Mucosa of rectum (tissue), 2 donors: ENCODE data around the gene FGF22.

Experiments used
- H3K27ac ChIP-seq, 2 donors: one replicate each; pipeline ENCODE4 v1.7.0; 2013; ENCODE audit warnings: inconsistent platforms in 2 of 2, low read depth in 2 of 2, low read length in 2 of 2
- H3K27me3 ChIP-seq, 2 donors: one replicate each; pipeline ENCODE4 v1.7.0; 2013; ENCODE audit warnings: low read length in 2 of 2; ENCODE audit not compliant: control insufficient read depth in 2 of 2, insufficient read depth in 2 of 2
- H3K36me3 ChIP-seq, 2 donors: one replicate each; pipeline ENCODE4 v1.7.0; 2013; ENCODE audit warnings: low read length in 2 of 2; ENCODE audit not compliant: control insufficient read depth in 2 of 2, insufficient read depth in 2 of 2
- H3K4me1 ChIP-seq, 2 donors: one replicate each; pipeline ENCODE4 v1.7.0; 2013; ENCODE audit warnings: low read length in 2 of 2, mild to moderate bottlenecking in 1 of 2; ENCODE audit not compliant: control insufficient read depth in 2 of 2, insufficient read depth in 2 of 2
- H3K4me3 ChIP-seq, 2 donors: one replicate each; pipeline ENCODE4 v1.7.0; 2013; ENCODE audit warnings: low read length in 2 of 2
- H3K9ac ChIP-seq, 2 donors: one replicate each; pipeline ENCODE4 v1.7.0; 2013; ENCODE audit warnings: low read length in 2 of 2, low read depth in 1 of 2, mild to moderate bottlenecking in 1 of 2
- H3K9me3 ChIP-seq, 2 donors: one replicate each; pipeline ENCODE4 v1.7.0; 2013; ENCODE audit warnings: low read length in 2 of 2; ENCODE audit not compliant: control insufficient read depth in 2 of 2
- donor health status: healthy.
- donor health status: Normal muscosa, but diverticular disease.

FGF22 gene

DNA sequence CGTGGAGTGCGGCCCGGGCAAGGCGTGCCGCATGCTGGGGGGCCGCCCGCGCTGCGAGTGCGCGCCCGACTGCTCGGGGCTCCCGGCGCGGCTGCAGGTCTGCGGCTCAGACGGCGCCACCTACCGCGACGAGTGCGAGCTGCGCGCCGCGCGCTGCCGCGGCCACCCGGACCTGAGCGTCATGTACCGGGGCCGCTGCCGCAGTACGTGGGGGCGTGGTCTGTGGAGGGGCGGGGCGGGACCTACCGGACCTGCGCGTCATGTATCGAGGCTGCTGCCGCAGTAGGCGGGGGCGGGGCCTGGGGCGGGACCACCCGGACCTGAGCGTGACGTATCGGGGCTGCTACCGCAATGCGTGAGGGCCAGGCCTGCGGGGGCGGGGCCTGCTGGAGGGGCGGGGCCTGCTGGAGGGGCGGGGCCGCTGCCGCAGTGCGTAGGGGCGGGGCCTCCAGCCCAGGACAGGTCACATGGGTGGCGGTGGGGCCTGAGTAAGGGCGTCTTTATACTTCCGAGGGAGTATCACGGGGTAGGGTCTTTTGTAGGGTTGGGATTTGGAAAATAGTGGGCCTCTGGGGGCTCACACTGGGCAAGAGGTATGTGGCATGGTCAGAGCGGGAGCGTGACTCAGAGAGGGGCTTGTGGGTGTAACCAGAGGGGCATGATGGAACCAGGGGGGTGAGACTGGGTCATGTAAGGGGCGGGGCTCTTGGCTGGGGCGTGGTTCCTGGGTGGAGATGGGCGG lies 40.8 kb downstream of the FGF22 start:
- Histone ChIP-seq H3K9ac (peak overlapping the region; percentile 65 to 78), H3K27ac (peak overlapping the region; percentile 87 to 88), H3K4me3 (peak overlapping the region; percentile 66 to 71), H3K36me3 (no peaks in the 10 kb centered on the region), H3K4me1 (peaks cover 10 to 12% of the 10 kb centered on the region in 2 donors), H3K27me3 (peaks cover 3 to 8% of the 10 kb centered on the region in 2 donors), H3K9me3 (no peaks in the 10 kb centered on the region)

DNA sequence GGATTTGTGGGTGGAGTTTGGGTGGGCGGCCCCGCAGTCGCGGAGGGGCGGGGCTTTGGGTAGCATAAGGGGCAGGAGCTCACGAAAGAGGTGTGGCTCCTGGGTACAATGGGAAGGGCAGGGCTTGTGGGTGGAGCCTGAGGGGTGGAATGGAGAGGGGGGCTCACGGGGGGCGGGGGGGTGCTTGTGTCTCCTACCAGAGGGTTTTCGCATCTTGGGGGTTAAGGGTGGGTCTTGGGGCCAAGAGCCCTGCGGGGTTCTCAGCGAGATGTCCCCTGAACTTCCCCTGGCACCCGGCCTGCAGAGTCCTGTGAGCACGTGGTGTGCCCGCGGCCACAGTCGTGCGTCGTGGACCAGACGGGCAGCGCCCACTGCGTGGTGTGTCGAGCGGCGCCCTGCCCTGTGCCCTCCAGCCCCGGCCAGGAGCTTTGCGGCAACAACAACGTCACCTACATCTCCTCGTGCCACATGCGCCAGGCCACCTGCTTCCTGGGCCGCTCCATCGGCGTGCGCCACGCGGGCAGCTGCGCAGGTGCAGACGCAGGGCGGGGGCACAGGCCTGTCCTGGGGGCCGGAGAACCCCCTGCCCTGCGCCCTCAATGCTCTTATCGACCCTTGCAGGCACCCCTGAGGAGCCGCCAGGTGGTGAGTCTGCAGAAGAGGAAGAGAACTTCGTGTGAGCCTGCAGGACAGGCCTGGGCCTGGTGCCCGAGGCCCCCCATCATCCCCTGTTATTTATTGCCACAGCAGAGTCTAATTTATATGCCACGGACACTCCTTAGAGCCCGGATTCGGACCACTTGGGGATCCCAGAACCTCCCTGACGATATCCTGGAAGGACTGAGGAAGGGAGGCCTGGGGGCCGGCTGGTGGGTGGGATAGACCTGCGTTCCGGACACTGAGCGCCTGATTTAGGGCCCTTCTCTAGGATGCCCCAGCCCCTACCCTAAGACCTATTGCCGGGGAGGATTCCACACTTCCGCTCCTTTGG lies 41.6 kb downstream of the FGF22 start:
- H3K27ac ChIP-seq = peak overlapping the region; percentile 83 to 88
- H3K4me1 ChIP-seq = peaks cover 5 to 7% of the 10 kb centered on the region in 2 donors
- H3K9me3 ChIP-seq = no peaks in the 10 kb centered on the region
- H3K36me3 ChIP-seq = no peaks in the 10 kb centered on the region
- H3K9ac ChIP-seq = no peak overlapping the region
- peak overlapping the region in 1 of 2 donors; percentile 65 for H3K4me3 ChIP-seq
- H3K27me3 ChIP-seq = peaks cover 3 to 8% of the 10 kb centered on the region in 2 donors

DNA sequence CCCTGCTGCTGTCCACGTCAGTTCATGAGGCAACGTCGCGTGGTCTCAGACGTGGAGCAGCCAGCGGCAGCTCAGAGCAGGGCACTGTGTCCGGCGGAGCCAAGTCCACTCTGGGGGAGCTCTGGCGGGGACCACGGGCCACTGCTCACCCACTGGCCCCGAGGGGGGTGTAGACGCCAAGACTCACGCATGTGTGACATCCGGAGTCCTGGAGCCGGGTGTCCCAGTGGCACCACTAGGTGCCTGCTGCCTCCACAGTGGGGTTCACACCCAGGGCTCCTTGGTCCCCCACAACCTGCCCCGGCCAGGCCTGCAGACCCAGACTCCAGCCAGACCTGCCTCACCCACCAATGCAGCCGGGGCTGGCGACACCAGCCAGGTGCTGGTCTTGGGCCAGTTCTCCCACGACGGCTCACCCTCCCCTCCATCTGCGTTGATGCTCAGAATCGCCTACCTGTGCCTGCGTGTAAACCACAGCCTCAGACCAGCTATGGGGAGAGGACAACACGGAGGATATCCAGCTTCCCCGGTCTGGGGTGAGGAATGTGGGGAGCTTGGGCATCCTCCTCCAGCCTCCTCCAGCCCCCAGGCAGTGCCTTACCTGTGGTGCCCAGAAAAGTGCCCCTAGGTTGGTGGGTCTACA lies 43.1 kb downstream of the FGF22 start:
- Histone ChIP-seq H3K27ac (no peak overlapping the region), H3K9me3 (no peaks in the 10 kb centered on the region)

DNA sequence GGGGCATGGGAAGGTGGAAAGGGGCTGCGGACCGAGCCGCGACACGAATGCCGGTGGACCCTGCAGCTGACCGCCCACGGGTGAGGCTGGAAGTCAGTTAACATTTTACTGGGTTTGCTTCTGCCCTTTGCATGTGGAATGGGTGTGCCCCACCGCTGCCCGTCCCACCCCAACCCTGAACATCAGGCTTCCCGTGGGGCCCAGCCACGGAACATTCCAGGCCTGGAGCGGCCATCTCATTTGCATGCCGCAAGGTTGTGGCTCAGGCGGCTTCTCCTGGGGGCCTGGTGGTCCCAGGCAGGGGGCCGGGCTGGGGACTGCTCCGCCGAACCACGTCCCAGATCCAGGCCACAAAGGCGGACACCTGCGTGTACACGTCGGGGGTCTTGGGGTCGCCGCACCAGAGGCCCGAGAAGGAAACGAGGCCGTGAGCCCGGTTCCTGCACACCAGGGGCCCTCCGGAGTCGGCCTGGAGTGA lies 45.8 kb downstream of the FGF22 start:
- Histone ChIP-seq H3K9ac (no peak overlapping the region), H3K27ac (no peak overlapping the region), H3K36me3 (no peaks in the 10 kb centered on the region), H3K9me3 (no peaks in the 10 kb centered on the region), H3K4me1 (no peaks in the 10 kb centered on the region), H3K27me3 (no peaks in the 10 kb centered on the region), H3K4me3 (no peak overlapping the region)

More for the DNA sequence above, 43.1 kb downstream of the FGF22 start:
- Histone ChIP-seq H3K36me3 (no peaks in the 10 kb centered on the region), H3K27me3 (peaks cover 0 to 2% of the 10 kb centered on the region in 2 donors), H3K4me3 (no peak overlapping the region), H3K4me1 (peaks cover 1 to 7% of the 10 kb centered on the region in 2 donors), H3K9ac (no peak overlapping the region)

DNA sequence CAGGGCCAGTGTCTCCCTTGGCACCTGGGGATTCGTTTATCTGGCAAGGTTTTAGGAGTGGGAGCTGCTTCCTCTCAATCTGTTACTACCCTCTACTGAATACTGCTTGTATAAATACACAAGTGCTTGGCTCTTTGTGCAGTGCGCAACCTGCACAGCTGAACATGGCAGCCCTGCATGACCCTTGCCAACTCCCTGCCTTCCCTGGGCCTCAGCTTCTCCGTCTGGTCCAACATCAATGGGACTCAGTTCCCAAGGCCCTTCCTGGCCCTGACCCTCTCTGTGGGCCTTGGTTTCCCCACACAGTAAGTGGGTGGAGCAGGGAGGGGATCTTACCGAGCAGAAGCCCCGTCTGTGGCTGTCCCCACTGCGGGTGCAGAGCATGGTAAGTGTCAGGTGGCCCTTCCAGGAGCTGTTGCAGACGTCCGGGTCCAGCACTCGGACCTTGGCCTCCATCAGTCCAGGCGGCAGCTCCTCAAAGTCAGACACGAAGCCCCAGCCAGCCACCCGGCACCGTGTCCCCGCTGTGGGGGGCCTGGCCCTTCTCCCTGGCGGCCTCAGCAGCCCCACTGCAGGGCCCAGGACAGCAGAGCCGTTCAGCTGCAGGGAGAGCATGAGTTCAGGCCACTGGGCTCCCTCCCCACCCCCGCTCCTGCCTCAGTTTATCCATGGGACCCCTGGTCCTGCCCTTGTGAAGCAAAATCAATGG lies 47.1 kb downstream of the FGF22 start:
- H3K9ac ChIP-seq = no peak overlapping the region

DNA sequence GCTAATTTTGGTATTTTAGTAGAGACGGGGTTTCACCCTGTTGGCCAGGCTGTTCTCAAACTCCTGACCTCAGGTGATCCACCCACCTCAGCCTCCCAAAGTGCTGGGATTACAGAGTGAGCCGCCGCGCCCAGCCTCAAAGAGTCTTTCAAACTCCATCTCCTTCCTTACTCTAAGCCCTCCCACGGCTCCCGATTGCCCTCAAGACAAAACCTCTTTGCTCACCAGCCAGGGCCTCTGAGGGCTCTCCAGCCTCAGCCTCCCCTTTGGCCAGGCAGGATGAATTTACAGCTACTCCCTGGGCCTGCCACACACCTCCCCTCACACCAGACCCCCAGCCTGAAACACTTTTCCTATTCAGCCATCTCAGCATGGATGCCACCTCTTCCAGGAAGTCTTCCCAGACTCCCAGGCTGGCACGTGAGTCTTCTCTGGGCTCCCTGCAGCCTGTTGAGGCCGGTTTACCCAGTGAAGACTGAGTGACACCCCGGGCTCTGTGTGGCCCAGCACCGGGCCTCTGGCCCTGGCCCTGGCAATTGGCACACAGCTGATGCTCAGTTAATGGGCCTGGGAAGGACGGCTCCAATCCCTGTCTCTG lies 48.0 kb downstream of the FGF22 start:
- H3K4me1 ChIP-seq = no peaks in the 10 kb centered on the region
- H3K4me3 ChIP-seq = no peak overlapping the region

More for the DNA sequence above, 47.1 kb downstream of the FGF22 start:
- H3K27me3 ChIP-seq = no peaks in the 10 kb centered on the region
- H3K27ac ChIP-seq = no peak overlapping the region
- H3K4me3 ChIP-seq = no peak overlapping the region
- no peaks in the 10 kb centered on the region for H3K4me1 ChIP-seq
- no peaks in the 10 kb centered on the region for H3K36me3 ChIP-seq
- H3K9me3 ChIP-seq = no peaks in the 10 kb centered on the region

DNA sequence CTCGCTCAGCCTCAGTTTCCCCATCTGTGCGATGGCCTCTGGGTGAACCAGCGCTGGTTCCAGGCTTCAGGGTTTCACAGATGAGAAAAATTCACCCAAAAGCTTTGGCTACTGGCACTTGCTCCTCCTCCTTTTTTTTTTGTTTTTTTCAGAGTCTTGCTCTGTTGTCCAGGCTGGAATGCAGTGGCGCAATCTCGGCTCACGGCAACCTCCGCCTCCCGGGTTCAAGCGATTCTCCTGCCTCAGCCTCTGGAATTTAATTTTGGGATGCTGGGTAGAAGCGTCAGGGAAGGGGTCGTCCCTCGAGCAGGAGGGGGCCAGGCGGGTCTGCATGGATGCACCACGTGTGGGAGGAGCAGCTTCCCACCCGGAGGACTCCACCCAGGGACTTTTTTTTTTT lies 48.5 kb downstream of the FGF22 start:
- no peaks in the 10 kb centered on the region for H3K27me3 ChIP-seq
- no peaks in the 10 kb centered on the region for H3K36me3 ChIP-seq
- H3K27ac ChIP-seq = no peak overlapping the region
- no peak overlapping the region for H3K4me3 ChIP-seq
- no peaks in the 10 kb centered on the region for H3K4me1 ChIP-seq
- no peaks in the 10 kb centered on the region for H3K9me3 ChIP-seq
- H3K9ac ChIP-seq = no peak overlapping the region

More for the DNA sequence above, 48.0 kb downstream of the FGF22 start:
- Histone ChIP-seq H3K9me3 (no peaks in the 10 kb centered on the region), H3K9ac (no peak overlapping the region), H3K27me3 (no peaks in the 10 kb centered on the region), H3K36me3 (no peaks in the 10 kb centered on the region), H3K27ac (no peak overlapping the region)

DNA sequence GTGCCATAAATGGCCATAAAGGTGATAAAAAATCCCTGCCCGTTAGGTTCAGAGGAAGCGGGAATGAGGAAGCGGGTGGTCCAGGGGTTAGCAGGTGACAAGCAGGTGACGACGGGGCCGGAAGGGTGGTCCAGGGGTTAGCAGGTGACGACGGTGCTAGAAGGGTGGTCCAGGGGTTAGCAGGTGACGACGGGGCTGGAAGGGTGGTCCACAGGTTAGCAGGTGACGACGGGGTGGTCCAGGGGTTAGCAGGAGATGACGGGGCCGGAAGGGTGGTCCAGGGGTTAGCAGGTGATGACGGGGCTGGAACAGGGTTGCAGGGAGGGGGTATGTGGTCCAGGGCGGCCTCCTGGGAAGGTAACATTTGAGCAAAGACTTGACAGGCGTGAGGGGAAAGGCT lies 49.3 kb downstream of the FGF22 start:
- Histone ChIP-seq H3K4me3 (no peak overlapping the region), H3K4me1 (no peaks in the 10 kb centered on the region), H3K36me3 (no peaks in the 10 kb centered on the region), H3K27ac (no peak overlapping the region), H3K9me3 (no peaks in the 10 kb centered on the region), H3K9ac (no peak overlapping the region), H3K27me3 (no peaks in the 10 kb centered on the region)

DNA sequence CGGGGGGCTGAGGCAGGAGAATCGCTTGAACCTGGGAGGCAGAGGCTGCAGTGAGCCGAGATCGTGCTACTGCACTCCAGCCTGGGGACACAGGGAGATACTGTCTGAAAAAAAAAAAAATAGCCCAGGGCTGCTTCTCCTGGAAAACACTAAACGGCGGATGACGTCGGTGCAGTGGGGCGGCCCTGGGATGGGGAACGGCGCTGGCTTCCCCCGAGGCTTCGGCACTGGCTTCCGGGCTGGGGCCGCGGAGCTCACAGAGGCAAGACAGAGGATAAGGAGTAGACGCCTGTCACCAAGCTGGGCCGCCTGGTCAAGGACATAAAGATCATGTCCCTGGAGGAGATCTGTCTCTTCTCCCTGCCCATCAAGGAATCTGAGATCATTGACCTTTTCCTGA lies 50.5 kb downstream of the FGF22 start:
- Histone ChIP-seq H3K9me3 (no peaks in the 10 kb centered on the region), H3K36me3 (no peaks in the 10 kb centered on the region), H3K4me3 (no peak overlapping the region), H3K9ac (no peak overlapping the region), H3K27ac (no peak overlapping the region), H3K27me3 (no peaks in the 10 kb centered on the region), H3K4me1 (no peaks in the 10 kb centered on the region)
